H9 (cell line): ENCODE measurements around the gene SPINT1. TPM values are rescaled to one million over a fixed set of nuclear protein-coding genes. Genes with fewer than 3 reads are reported as not detected.

Experiments used
- DNase-seq: peaks from one replicate; pipeline ENCODE4 v3.0.0-alpha.2; 2017
- H2AFZ ChIP-seq: one replicate; pipeline ENCODE4 v1.6.1; 2013; ENCODE audit warnings: mild to moderate bottlenecking, low read length, control low read depth, moderate library complexity
- H2AK5ac ChIP-seq: 2 replicates; pipeline ENCODE4 v1.6.1; 2013; ENCODE audit warnings: low read length, control low read depth, mixed read lengths; ENCODE audit not compliant: insufficient read length
- H2BK120ac ChIP-seq: one replicate; pipeline ENCODE4 v1.6.1; 2013; ENCODE audit warnings: low read depth, mild to moderate bottlenecking, low read length, control low read depth, inconsistent platforms; ENCODE audit not compliant: poor library complexity, severe bottlenecking
- H2BK12ac ChIP-seq: 2 replicates; pipeline ENCODE4 v1.6.1; 2013; ENCODE audit warnings: low read length, control low read depth, mixed read lengths, low read depth; ENCODE audit not compliant: insufficient read length
- H2BK15ac ChIP-seq: 2 replicates; pipeline ENCODE4 v1.6.1; 2013; ENCODE audit warnings: low read depth, low read length, control low read depth
- H2BK20ac ChIP-seq: one replicate; pipeline ENCODE4 v1.6.1; 2013; ENCODE audit warnings: low read depth, mild to moderate bottlenecking, low read length, control low read depth, inconsistent platforms; ENCODE audit not compliant: poor library complexity, severe bottlenecking
- H2BK5ac ChIP-seq: 2 replicates; pipeline ENCODE4 v1.6.1; 2013; ENCODE audit warnings: low read length, control low read depth, mixed read lengths; ENCODE audit not compliant: insufficient read length
- H3K14ac ChIP-seq: 2 replicates; pipeline ENCODE4 v1.6.1; 2013; ENCODE audit warnings: low read length, control low read depth; ENCODE audit not compliant: insufficient read depth
- H3K18ac ChIP-seq: 2 replicates; pipeline ENCODE4 v1.6.1; 2013; ENCODE audit warnings: low read depth, mild to moderate bottlenecking, mixed read lengths, low read length, control low read depth; ENCODE audit not compliant: insufficient read length
- H3K23ac ChIP-seq: 2 replicates; pipeline ENCODE4 v1.6.1; 2013; ENCODE audit warnings: low read length, control low read depth, mixed read lengths, low read depth; ENCODE audit not compliant: insufficient read length
- H3K23me2 ChIP-seq: 2 replicates; pipeline ENCODE4 v1.6.1; 2013; ENCODE audit warnings: low read depth, mild to moderate bottlenecking, mixed read lengths, low read length, control low read depth; ENCODE audit not compliant: insufficient read length, poor library complexity, severe bottlenecking
- H3K27ac ChIP-seq: 2 replicates; pipeline ENCODE4 v1.5.1; 2013; ENCODE audit warnings: low read length, control low read depth, mixed read lengths, low read depth; ENCODE audit not compliant: insufficient read length
- H3K27me3 ChIP-seq: 2 replicates; pipeline ENCODE4 v1.6.1; 2013; ENCODE audit warnings: low read length, control low read depth, inconsistent platforms; ENCODE audit not compliant: insufficient read depth
- H3K4ac ChIP-seq: 2 replicates; pipeline ENCODE4 v1.6.1; 2013; ENCODE audit warnings: low read depth, mild to moderate bottlenecking, control low read depth, inconsistent platforms, low read length, moderate library complexity
- H3K4me1 ChIP-seq: 2 replicates; pipeline ENCODE4 v1.6.1; 2013; ENCODE audit warnings: low read length, control low read depth, inconsistent platforms; ENCODE audit not compliant: insufficient read depth
- H3K4me2 ChIP-seq: 2 replicates; pipeline ENCODE4 v1.6.1; 2013; ENCODE audit warnings: low read length, control low read depth, mixed read lengths; ENCODE audit not compliant: insufficient read length, insufficient read depth
- H3K56ac ChIP-seq: 2 replicates; pipeline ENCODE4 v1.6.1; 2013; ENCODE audit warnings: low read depth, mild to moderate bottlenecking, mixed read lengths, low read length, control low read depth; ENCODE audit not compliant: insufficient read length
- H3K79me1 ChIP-seq: 2 replicates; pipeline ENCODE4 v1.6.1; 2013; ENCODE audit warnings: low read depth, mild to moderate bottlenecking, moderate library complexity, low read length, control low read depth, inconsistent platforms; ENCODE audit not compliant: insufficient read depth, poor library complexity, severe bottlenecking
- H3K79me2 ChIP-seq: 2 replicates; pipeline ENCODE4 v1.6.1; 2013; ENCODE audit warnings: low read length, control low read depth, inconsistent platforms; ENCODE audit not compliant: insufficient read depth
- H3K9ac ChIP-seq: 2 replicates; pipeline ENCODE4 v1.6.1; 2013; ENCODE audit warnings: low read length, control low read depth, mixed read lengths; ENCODE audit not compliant: insufficient read length; ENCODE audit errors: extremely low read depth
- H3K9me3 ChIP-seq: one replicate; pipeline ENCODE4 v1.6.1; 2013; ENCODE audit warnings: low read depth, low read length, inconsistent platforms; ENCODE audit not compliant: control insufficient read depth
- H3T11ph ChIP-seq: one replicate; pipeline ENCODE4 v1.6.1; 2013; ENCODE audit warnings: mild to moderate bottlenecking, low read length, control low read depth, inconsistent platforms
- H4K20me1 ChIP-seq: one replicate; pipeline ENCODE4 v1.6.1; 2013; ENCODE audit not compliant: control insufficient read depth, insufficient read length, insufficient read depth
- H4K5ac ChIP-seq: 2 replicates; pipeline ENCODE4 v1.6.1; 2013; ENCODE audit warnings: low read depth, mild to moderate bottlenecking, mixed read lengths, low read length, control low read depth; ENCODE audit not compliant: insufficient read length
- H4K8ac ChIP-seq: replicated peaks from 2 replicates; pipeline ENCODE4 v1.6.1; 2013; ENCODE audit warnings: low read length, control low read depth, mixed read lengths, low read depth; ENCODE audit not compliant: insufficient read length
- H4K91ac ChIP-seq: 2 replicates; pipeline ENCODE4 v1.6.1; 2013; ENCODE audit warnings: low read depth, mild to moderate bottlenecking, moderate library complexity, mixed read lengths, low read length, control low read depth; ENCODE audit not compliant: insufficient read length
- H3K27ac Mint-ChIP-seq, 3 experiments: 2 replicates in 2 of 3; 3 replicates in 1 of 3; pipeline ENCODE4 v1.8.0; 2020 to 2021; ENCODE audit warnings: mixed read lengths in 3 of 3, mild to moderate bottlenecking in 1 of 3, moderate library complexity in 1 of 3
- H3K27me3 Mint-ChIP-seq: 2 replicates; pipeline ENCODE4 v1.8.0; 2021; ENCODE audit warnings: low read depth, mild to moderate bottlenecking, moderate library complexity, mixed read lengths
- H3K36me3 Mint-ChIP-seq, 3 experiments: 2 replicates in 2 of 3; 3 replicates in 1 of 3; pipeline ENCODE4 v1.8.0; 2020 to 2021; ENCODE audit warnings: low read depth in 3 of 3, mixed read lengths in 3 of 3; ENCODE audit not compliant: insufficient read depth in 1 of 3
- H3K4me1 Mint-ChIP-seq, 2 experiments: 2 replicates each; pipeline ENCODE4 v1.8.0; 2020; ENCODE audit warnings: mixed read lengths in 2 of 2
- H3K4me3 Mint-ChIP-seq, 2 experiments: 2 replicates in 1 of 2; 3 replicates in 1 of 2; pipeline ENCODE4 v1.8.0; 2020 to 2021; ENCODE audit warnings: mild to moderate bottlenecking in 2 of 2, mixed read lengths in 2 of 2, moderate library complexity in 1 of 2
- H3K9me3 Mint-ChIP-seq, 2 experiments: 2 replicates in 1 of 2; 3 replicates in 1 of 2; pipeline ENCODE4 v1.8.0; 2020; ENCODE audit warnings: mild to moderate bottlenecking in 2 of 2, mixed read lengths in 2 of 2, moderate library complexity in 1 of 2
- CTCF ChIP-seq: fragments of 200-600 bp; sonication (generic); conservative IDR thresholded peaks from 3 replicates; pipeline ENCODE4 v1.8.0; 2021; ENCODE audit warnings: antibody characterized with exemption, mild to moderate bottlenecking
- WGBS: extraction: QIAGEN DNeasy Blood & Tissue Kit; methylation state at CpG from one replicate; pipeline ENCODE4 v1.1.7; 2013; ENCODE audit warnings: missing lambda C conversion rate, low lambda C conversion rate, mixed read lengths; ENCODE audit not compliant: insufficient read length; ENCODE audit errors: extremely low coverage; 5-methylcytosine and 5-hydroxymethylcytosine counted together
- total RNA-seq: library from RNA; stranded (reverse); gene quantifications from 2 replicates; pipeline ENCODE4 v1.2.1, GENCODE V29; 2021

Gene SPINT1
- total RNA-seq, 1 experiment from 2014 or later, result 130 TPM

DNA sequence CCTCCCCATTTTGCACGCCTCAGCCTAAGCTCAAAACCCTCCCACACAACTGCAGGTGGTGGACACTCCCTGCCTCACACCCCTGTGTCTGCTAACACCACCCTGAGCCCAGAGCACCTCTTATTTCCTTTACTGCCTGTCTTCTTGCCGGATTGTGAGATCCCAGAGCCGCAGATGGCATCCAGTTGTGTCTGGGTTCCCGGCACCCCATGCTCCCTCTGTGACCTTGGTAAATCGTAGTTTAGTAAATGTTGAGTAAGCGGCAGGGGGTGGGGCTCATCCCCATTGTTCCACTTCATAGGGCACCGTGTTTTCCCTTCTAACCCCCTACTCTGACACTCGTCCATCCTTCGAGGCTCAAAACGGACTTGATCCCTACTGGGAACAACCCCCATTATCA lies 14.9 kb downstream of the SPINT1 start:
- no peak overlapping the region for H2BK15ac ChIP-seq
- H3K23me2 ChIP-seq, result no peaks in the 10 kb centered on the region
- H2BK5ac ChIP-seq, result no peak overlapping the region
- no peaks in the 10 kb centered on the region for H3K27me3 ChIP-seq
- no peak overlapping the region for H3K4me2 ChIP-seq
- H3K27ac Mint-ChIP-seq, result peak overlapping the region in 2 of 3 experiments; percentile 57 to 78; a peak in 4 of 7 replicates
- no peaks in the 10 kb centered on the region for H3K4me1 ChIP-seq
- DNase-seq, result no peak
- H3K36me3 Mint-ChIP-seq, result peaks cover 9 to 44% (median 40%) of the 10 kb centered on the region in 3 experiments; a peak in 6 of 7 replicates
- no peak for TF ChIP-seq CTCF
- no CpG with 5 or more reads among the region's 10 CpGs for WGBS
- no peaks in the 10 kb centered on the region for H3K79me1 ChIP-seq
- no peak overlapping the region for H2BK120ac ChIP-seq
- no peak overlapping the region for H2AK5ac ChIP-seq
- no peak overlapping the region for H4K5ac ChIP-seq
- H3K79me2 ChIP-seq, result no peaks in the 10 kb centered on the region
- H3K56ac ChIP-seq, result no peak overlapping the region
- peaks cover 3% of the 10 kb centered on the region; the same call in 1 of the 2 replicates for H3K27me3 Mint-ChIP-seq
- no peaks in the 10 kb centered on the region for H4K20me1 ChIP-seq
- H2BK12ac ChIP-seq, result no peak overlapping the region
- H3K4me1 Mint-ChIP-seq, result peaks cover 23 to 27% of the 10 kb centered on the region in 2 experiments
- no peak overlapping the region for H3K14ac ChIP-seq
- no peak overlapping the region for H3K27ac ChIP-seq
- no peak overlapping the region for H3K18ac ChIP-seq
- no peak overlapping the region for H3K23ac ChIP-seq
- no peak overlapping the region for H4K8ac ChIP-seq
- no peak overlapping the region for H3T11ph ChIP-seq
- H4K91ac ChIP-seq, result no peak overlapping the region
- H3K4me3 Mint-ChIP-seq, result no peak overlapping the region; a peak in 1 of 5 replicates
- H3K4ac ChIP-seq, result no peak overlapping the region
- H2AFZ ChIP-seq, result no peak overlapping the region
- H3K9me3 ChIP-seq, result no peaks in the 10 kb centered on the region
- H3K9me3 Mint-ChIP-seq, result no peaks in the 10 kb centered on the region
- H3K9ac ChIP-seq, result no peak overlapping the region
- H2BK20ac ChIP-seq, result no peak overlapping the region
